Hematopoietic multipotent progenitor cell treated with erythropoietin and hydrocortisone succinate and interleukin-3 and kit ligand, for 15 days (in vitro differentiated cells): ENCODE measurements around the gene GRM2.

Experiments
- DNase-seq: peaks from one replicate; pipeline ENCODE4 v3.0.0-alpha.2; 2015; ENCODE audit warnings: low spot score

GRM2 gene

DNA sequence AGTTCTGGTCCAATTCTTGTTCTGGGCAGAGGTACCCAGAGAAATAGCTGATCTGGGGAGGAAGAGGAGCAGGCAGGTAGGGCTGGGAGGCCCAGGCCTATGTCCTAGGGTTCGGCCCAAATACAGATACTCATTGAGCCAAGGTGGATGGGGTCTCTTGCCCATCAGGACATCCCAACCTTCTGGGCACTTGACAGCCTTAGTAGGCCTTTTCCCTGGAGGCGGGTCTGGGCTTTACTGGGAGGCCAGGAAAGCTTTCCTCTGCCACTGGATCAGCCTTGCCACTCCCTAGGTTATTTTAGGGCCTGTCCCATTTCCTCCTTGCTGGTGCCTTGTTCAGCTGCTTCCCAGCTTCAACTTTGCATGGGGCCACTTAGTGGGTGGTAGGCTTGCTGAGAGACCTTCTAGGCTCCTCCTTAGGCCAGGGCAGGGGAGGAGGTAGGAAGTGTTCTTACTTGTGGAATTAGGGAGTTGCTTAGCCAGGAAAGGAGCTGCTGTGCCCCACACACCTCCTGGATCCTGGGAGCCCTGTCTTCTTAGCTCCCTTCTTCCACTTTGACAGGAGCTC, 26.1 kb upstream of the GRM2 start:
- no peak for DNase-seq

DNA sequence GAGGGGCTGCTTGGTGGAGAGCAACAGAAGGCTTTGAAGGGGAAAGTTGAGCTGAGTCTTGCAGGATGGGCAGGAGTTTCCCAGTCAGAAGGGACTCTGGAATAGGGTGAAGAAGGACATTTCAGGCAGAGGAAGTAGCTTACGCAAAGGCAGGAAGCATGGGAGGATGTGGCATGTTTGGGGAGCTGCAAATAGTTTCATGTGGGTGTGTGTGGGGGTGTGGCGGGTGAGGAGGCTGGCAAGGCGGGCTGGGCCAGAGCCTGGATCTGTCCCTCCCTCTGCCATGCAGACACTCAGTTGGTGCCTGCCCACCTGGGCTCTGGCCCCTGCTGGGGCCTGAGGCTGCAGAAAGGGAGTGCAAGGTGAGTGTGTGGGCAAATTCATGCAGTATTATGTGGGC, 25.4 kb upstream of the GRM2 start:
- no peak for DNase-seq

DNA sequence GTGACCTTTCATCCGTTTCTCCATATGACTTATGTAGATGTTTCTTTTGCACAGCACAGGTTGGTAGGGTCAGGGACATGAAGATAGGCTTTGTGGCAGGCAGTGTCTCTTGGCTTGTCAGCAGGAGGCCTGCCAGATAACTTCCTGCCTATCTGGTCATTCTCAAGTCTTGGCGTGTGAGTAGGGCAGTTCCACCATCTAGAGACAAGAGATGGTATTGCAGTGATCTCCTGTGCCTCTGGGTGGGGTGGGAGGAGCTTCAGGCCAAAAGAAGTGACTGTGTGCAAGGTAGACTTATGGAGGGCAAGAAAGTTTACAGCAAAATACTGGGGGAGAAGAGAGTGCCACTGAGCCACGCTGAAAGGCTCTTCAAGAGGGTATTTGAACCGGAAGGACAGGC, 24.8 kb upstream of the GRM2 start:
- DNase-seq = peak; percentile 91

DNA sequence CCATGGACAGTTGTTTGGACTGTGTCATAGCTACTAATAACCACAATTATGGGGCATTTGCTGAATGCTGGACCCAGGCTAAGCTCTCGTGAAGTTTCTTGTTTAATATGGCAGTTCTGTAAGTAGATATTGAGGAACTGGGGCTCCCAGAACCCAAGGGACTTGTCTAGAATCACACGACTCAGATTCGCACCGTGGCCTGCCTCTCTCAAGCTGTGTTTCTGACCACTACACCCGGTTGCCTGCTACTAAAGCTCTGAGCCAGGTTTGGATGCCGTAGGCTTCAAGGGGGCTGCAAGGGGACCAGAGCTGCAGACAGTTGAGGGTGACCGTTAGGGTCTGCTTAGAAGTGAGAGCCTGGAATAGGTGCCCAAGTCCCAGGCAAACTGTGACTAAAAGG, 24.3 kb upstream of the GRM2 start:
- DNase-seq = no peak

DNA sequence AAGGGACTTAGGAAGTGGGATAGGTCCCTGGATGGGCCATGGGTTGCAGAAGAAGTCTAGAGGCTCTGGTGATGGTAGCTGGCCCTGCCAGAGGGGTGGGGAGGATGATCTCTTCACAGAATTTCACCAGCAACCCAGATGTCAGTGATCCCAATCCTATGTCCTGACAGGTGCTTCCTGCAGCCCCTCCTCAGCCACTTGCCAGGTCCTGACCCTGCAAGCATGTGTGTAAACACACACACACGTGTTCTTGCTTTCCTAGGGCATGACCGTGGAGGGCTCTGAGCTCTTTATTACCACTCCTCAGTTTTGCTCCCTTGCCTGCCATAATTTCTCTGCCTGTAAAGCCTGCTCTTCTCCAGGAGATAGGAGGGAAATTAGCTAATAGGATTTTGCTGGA, 23.3 kb upstream of the GRM2 start:
- DNase-seq = no peak

DNA sequence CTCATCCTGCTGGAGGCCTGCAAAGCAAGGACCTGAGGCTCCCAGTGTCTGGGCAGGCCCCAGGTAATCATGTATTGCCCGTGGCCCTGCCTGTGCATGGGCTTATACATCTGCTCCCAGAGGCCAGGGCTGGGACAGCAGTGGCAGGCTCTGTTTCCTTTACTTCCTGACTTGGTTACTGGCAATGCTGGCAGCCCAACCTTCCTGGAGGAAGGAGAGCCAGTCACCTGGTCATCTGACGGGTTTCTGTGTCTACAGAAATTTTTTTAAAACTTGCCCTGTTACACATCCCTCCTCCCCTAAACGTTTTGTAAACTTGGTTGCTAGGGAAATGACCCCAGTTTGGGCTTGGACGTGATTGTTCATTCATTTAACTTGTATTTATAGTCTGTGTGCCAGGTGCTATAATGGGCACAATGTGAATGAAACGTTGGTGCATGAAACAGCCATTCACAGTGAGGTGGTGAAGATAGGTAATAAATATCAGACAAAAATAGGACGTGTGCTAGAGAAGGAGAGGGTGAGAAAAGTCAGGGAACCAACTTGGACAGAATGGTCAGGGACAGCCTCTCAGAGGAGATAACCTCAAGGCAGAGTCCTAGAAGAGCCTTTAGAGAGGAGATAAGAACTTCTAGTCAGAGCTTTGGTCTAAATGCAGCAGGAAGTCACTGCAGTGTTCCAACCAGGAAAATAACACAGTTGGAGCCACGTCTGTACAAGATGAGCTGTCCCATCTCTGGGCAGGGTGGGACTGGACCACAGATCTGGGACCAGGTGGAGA, 21.7 kb upstream of the GRM2 start:
- DNase-seq = peak; percentile 18

DNA sequence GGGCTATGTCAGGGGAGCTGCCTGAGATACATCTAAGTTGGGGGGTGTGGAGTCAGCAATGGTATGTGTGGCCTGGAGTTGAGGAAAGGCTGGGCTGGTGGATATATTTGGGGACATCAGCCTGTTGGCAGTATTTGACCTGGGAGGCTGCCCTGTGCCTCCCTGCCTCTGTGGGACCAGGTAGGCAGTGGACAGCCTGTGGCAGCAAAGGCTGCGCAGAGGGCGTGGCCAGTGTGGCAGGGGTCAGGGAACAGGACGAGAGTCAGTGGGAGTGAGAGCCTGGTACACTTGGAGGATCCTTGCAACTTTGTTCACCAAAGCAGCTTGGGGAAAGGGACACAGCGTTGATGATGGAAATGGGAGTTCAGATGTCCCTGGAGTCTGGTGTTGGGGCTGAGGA, 20.8 kb upstream of the GRM2 start:
- DNase-seq = no peak

DNA sequence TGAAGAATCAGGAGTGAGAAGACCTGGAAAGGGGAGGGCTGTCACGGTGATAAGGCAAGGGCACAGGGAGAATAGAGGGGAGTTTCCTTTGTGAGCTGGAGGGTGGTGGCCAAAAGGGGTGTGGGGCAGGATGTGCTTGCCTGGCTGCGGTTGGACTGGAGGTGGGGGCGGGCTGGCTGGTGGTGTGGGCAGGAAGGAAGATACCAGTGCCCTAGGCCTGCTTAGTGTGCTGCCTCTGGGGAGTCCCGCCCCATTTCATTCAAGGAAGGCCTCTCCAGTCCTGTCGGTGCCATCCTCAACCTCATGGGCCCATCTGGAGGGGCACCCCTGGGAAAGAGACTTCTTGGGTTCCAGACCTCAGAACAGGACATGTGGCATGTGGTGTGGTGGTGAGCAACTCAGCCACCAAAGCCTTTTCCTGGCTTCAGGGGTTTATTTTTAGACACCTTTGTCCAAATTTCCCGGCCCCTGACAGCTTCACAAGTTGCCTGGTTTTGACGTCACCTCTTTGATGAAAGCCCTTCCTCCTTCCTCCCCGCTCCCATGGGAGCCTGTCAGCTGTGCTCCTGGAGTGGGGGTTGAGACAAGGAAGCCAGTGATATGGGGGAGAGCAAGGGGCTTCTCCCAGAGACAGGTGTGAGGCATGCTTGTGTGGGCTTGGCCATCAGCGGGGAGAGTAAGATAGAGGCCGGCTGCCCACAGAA, 20.2 kb upstream of the GRM2 start:
- DNase-seq = peak; percentile 16

DNA sequence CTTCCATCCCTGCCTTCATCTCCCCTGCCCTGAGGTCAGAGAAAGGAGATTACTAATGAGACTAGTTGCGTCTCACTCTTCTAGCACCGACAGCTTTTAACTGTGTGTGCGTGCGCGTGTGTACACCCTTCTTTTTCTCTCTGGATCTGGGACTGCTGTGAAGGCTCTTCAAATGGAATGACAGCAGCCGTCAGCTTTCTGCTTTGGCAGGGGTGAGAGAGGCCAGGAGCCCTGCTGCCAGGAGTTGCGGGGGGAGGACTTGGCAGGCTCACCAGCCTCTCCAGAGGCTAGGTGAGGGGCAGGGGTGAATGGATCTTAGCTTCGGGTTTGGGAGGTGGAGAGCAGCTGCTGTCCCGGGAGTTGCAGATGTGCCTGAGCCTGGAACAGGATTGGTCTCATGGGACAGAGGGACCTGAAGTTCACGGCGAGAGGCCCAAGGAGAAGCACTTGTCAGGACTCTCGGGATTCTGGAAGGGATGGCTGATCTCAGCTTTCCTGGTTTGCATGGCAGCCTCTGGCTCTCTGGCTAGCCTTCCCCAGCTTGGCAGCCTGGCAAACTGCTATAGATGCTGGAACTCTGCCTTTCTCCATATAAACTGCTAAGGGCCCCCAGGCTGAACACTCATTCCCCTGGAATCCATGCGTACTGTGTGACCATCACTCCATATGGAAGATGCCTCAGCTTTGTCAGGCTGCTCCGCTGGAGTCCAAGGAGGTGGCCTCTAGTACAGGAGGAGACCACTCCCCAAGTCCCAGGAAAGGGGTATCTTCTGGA, 19.2 kb upstream of the GRM2 start:
- no peak for DNase-seq

DNA sequence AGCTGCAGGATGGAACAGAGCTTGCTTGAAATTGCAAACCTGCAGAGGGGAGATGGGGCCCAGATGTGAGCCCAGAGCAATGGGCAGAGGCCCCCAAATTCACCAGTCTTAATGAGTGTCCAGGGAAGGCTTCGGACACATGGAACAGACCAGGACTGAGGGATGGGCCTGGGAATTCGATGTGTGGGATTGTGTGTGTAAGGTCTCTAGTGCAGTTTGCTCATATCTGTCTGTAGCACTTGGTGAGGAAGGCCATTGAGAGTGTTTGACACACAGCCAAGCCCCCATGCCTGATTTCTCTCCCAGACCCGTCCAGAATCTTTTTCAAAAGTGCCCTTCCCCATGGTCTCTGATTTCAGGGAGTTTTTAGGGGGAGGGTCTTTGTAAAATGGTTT, 18.7 kb upstream of the GRM2 start:
- no peak for DNase-seq

DNA sequence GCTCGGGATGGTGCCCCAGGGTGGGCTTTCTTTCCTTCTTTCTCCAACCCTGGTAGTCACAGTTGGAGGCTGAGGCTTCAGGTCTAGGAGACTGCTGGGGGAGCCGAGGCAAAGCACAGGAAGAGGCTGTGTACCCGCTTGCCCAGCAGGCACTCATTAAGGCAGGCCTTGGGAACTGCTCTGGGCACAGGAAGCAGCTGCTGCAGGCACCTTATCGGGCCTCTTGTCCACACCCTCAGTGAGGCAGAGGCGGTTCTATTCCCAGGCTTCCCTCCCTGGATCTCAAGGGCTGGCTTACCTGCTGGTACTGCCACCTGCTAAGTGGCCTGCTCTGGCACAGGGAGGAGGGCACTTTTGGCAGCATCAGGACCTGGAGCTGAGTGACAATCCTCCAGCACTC, 15.8 kb upstream of the GRM2 start:
- no peak for DNase-seq

DNA sequence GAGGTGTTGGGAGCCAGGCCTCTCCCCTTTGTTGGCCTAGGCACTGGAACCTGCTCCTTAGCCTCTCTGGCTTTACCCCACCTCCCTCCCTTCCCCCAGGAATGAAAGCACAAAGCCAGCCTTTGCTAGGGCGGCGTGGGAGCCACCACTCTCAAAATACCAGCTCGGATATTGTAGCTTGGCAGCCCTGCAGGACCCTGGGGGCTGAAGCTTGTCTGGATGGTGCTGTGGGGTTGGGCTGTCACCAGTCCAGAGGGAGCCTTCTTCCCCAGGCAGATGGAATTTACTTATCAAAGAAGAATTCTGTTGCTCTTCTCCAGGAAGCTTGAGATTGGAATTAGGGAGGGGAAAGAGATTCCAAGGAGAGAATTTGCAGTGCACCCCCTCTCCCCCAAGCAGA, 14.9 kb upstream of the GRM2 start:
- no peak for DNase-seq

DNA sequence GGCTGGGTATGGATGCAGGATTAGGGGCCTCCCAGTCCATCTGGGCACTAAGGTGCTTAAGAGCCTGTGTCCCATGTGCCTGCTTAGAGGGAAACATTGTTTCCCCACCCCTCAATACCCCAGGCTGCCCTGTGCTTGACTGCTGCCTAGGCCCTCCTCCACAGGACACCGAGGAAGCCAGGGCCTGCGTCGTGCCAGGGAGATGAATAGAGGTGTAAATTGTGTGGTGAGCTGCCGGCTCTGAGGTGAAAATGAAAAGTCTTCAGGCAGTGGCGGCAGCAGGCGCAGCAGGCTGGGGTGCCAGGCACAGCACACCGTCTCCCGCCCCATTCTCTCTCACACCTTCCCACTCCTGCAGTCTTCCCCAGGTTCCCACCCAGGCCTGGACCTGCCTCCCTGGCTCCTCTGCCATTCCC, 13.9 kb upstream of the GRM2 start:
- no peak for DNase-seq

DNA sequence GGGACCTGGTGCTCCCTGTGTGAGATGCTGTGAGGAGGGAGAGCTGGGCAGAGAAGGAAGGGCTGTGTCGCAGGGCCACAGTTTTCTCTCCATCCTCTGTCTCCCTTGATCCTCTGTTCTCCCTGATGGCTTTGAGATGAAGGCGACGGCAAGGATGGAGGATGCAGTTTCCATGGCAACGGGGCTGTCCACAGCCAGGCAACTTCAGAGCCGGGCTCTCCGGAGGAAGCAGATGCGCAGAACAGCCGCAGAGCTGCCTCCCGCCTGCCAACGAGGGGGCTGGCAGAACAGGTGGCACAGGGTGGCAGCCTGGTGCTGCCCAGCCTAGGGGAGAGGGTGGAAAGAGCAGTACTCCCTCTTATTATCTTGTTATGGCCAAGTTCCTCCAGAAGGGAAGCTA, 9.9 kb upstream of the GRM2 start:
- no peak for DNase-seq

DNA sequence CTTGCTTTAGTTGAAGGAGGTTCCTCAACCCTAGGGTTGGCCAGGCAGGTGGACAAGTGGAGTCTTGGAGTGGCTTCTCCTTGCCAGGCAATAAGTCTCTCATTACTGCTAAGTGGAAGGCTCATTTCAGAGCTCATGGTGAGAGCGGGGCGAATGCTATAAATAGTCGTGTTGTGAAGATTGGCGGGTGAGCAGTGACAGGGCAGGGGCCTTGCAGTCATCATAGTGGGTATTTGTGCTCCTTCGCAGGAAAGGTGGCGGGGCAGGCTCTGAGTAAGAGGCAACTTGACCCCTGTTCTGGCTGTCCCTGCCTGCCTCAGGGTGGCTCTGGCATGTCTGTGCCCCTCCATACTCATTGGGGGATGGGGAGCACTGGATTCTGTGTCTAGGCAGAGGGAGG, 8.7 kb upstream of the GRM2 start:
- DNase-seq = no peak

DNA sequence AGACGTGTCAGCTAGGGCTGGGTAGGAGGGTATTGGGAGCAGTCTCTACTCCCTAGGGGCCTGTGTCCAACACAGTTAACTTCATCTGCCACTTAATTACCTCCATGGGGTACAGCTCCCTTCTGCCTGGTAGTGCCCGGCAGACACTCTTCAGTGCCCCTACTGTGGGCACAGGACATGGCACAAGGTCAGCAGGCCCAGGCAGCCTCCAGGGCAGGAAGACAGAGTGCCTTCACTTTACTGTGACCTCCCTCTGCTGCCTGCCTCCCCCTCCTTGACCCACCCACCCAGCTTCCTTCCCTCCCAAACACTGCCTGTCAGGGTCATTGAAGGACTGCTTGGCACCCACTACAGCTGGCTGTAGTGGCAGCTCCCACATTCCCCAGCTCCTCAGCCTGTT, 6.5 kb upstream of the GRM2 start:
- no peak for DNase-seq

DNA sequence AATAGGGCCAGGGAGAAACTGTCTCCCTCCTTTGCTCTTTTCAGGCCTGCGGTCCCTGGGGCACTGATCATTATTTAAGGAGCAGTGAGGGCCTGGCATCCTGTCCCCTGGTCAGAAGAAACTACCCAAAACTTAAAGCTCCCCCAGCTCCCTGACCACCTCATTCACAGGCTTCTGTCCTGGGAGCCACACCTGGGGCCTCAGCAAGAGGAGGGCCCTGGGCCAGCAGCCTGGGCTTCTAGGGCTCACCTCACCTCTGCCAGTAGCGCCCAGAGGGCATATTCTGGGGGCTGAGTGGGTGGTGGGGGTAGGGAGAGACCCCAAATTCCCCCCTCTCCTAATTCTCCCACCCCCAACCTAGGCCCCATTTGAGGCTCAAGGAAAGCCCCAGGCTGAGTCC, 4.7 kb upstream of the GRM2 start:
- no peak for DNase-seq

DNA sequence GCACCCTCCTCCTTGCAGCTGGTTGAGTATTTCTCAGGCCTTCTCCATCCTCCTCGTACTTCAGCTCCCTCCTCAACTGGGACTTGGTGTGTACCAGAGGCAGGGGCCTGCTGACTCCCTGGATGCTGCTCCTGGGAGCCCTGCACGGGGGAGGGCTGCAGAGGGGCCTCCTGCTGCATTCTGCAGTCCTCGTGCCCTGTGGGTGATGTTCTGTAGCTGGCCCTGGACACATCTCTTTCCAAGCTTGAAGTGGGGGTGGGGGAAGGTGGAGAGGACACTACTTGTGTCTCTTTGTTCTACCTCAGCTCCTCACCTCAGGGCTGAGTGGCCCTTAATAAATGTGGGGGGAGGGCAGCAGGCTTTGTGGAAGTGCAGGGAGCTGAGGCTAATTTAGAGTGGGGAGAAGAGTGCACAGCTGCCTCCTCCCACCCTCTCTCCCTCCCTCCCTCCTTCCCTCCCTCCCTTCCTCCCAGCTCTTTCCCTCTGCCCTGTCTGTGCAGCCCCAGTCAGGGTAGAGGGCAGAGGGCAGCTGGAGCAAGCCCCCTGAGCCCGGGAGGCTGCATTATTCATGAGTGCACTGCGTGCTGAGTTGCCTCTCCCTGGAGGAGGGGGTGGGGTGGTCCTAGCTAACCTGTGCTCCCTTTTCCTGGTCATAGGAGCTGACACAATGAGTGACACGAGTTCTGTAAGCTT, 3.7 kb upstream of the GRM2 start:
- no peak for DNase-seq

DNA sequence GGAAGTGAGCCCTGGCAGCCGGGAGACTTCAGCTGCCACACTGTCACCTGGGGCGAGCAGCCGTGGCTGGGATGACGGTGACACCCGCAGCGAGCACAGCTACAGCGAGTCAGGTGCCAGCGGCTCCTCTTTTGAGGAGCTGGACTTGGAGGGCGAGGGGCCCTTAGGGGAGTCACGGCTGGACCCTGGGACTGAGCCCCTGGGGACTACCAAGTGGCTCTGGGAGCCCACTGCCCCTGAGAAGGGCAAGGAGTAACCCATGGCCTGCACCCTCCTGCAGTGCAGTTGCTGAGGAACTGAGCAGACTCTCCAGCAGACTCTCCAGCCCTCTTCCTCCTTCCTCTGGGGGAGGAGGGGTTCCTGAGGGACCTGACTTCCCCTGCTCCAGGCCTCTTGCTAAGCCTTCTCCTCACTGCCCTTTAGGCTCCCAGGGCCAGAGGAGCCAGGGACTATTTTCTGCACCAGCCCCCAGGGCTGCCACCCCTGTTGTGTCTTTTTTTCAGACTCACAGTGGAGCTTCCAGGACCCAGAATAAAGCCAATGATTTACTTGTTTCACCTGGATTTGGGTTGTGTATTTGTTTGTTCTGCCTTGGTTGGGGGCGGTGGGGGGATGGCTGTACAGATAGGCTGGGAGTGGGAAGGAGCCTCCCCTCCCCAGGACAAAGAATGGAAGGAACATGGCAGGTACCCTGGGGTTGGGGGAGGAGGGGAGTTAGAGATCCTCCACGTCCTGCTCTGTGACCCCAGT, 2.9 kb upstream of the GRM2 start:
- no peak for DNase-seq

DNA sequence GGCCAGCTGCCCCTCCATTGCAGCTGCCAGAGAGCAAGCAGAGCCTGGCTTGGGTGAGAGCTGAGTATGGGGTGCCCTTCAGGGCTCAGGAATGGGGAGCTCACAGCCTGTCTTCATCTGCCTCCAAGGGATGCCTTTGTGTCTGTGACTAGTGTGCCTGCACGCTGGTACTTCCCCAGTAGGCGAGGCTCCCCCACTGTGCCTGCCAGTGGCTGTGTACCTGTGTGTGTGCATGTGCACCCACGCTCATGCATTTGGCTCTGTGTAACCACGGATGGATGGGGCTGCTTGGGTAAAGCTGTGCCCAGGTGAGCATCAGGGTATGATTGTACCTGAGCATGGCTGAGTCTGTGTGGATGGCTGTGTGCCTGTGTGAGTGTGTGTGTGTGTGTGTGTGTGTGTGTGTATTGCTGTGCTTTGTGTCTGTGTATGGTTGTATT, 2.3 kb upstream of the GRM2 start:
- no peak for DNase-seq

DNA sequence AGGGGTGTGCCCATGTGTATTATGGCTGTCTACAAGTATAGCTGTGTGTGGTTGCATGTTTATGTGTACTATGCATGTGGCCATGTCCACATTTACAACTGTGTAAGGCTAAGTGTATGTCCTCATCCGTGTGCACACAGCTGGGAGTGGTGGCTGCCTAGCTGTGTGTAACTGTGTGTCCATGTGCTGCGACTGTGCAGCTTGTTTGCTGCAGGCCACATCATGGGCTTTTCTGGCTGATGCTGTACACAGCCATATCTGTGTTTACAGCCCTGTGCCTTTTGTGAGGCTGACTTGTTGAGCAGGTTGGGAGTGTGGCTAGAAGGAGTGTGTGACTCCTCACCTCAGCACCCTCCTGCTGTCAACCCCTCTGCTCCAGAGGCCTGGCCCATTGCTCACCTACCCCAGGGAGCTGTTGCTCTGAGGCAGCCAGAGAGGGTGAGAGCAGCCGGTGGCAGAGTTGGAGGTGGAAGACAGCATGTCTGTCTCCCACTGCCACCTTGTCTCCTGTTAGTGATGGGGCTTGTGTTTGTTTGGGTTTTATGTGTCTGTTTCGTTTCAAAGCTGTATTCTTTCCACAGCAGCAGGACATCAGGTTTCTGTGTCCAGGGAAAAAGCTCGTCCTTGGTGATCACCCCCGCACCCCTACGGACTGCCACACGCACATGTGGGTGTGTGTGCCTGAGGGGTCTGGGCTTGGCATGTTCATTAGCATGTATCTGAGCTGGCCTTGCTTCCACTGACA, 1.4 kb upstream of the GRM2 start:
- no peak for DNase-seq
